ENCODE results near the gene MBLAC2. TPM values are rescaled to one million over a fixed set of nuclear protein-coding genes. Genes with fewer than 3 reads are reported as not detected.

Gene MBLAC2
- total RNA-seq, 1 experiment from 2014 or later: 4.6 TPM

- Histone ChIP-seq H3K4me3 (no peak overlapping the region), H3K27me3 (ENCODE audit: insufficient read depth, low read depth) (no peaks in the 10 kb centered on the region), H4K20me1 (ENCODE audit: insufficient read depth) (no peaks in the 10 kb centered on the region), H3K4me1 (replicated peaks; ENCODE audit: insufficient read depth) (peaks cover 7% of the 10 kb centered on the region), H3F3A (ENCODE audit: insufficient read depth, low read depth) (peaks cover 5% of the 10 kb centered on the region; the same call in 1 of the 2 replicates), H3K9me3 (ENCODE audit: insufficient read depth, low read depth) (no peaks in the 10 kb centered on the region), H3K9me2 (ENCODE audit: insufficient read depth) (no peaks in the 10 kb centered on the region), H3K4me2 (no peak overlapping the region), H2AFZ (no peak overlapping the region), H3K79me2 (ENCODE audit: low read depth) (peaks cover 8% of the 10 kb centered on the region), H3K36me3 (ENCODE audit: low read depth) (no peaks in the 10 kb centered on the region), H3K27ac (no peak overlapping the region)
- intact Hi-C loops (cut with micrococcal nuclease; ENCODE audit: unreplicated experiment): no loop called here
- no peak for DNase-seq
- ChIA-PET CTCF (interaction anchor here (0.6 kb wide), 1 partner anchor 39 kb away, joined by 3 read pairs; no protein-coding TSS in a partner anchor), POLR2A (ENCODE audit: unreplicated experiment) (no interaction called here)
- TF ChIP-seq, protein P1, sequence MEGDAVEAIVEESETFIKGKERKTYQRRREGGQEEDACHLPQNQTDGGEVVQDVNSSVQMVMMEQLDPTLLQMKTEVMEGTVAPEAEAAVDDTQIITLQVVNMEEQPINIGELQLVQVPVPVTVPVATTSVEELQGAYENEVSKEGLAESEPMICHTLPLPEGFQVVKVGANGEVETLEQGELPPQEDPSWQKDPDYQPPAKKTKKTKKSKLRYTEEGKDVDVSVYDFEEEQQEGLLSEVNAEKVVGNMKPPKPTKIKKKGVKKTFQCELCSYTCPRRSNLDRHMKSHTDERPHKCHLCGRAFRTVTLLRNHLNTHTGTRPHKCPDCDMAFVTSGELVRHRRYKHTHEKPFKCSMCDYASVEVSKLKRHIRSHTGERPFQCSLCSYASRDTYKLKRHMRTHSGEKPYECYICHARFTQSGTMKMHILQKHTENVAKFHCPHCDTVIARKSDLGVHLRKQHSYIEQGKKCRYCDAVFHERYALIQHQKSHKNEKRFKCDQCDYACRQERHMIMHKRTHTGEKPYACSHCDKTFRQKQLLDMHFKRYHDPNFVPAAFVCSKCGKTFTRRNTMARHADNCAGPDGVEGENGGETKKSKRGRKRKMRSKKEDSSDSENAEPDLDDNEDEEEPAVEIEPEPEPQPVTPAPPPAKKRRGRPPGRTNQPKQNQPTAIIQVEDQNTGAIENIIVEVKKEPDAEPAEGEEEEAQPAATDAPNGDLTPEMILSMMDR (conservative IDR thresholded peaks at IDR 0.05): no peak
- no peak for TF ChIP-seq EZH2 (IDR thresholded peaks at IDR 0.05; ENCODE audit: low read depth)
- BruUV-seq (replicated peaks): no TSS peak
Observed at GRCh38 chr5:90477621-90478215, 3.1 kb upstream of the MBLAC2 start.

- Histone ChIP-seq H3K27me3 (ENCODE audit: insufficient read depth, low read depth) (no peaks in the 10 kb centered on the region), H4K20me1 (ENCODE audit: insufficient read depth) (no peaks in the 10 kb centered on the region), H3K79me2 (ENCODE audit: low read depth) (peaks cover 14% of the 10 kb centered on the region), H3K9me2 (ENCODE audit: insufficient read depth) (no peaks in the 10 kb centered on the region), H3K4me2 (no peak overlapping the region), H2AFZ (no peak overlapping the region), H3K36me3 (ENCODE audit: low read depth) (no peaks in the 10 kb centered on the region), H3K4me1 (replicated peaks; ENCODE audit: insufficient read depth) (peaks cover 13% of the 10 kb centered on the region), H3K9me3 (ENCODE audit: insufficient read depth, low read depth) (no peaks in the 10 kb centered on the region), H3K4me3 (no peak overlapping the region), H3K27ac (no peak overlapping the region), H3F3A (ENCODE audit: insufficient read depth, low read depth) (peaks cover 5% of the 10 kb centered on the region; the same call in 1 of the 2 replicates)
- BruUV-seq (replicated peaks): no TSS peak
- TF ChIP-seq EZH2 (IDR thresholded peaks at IDR 0.05; ENCODE audit: low read depth): no peak
- TF ChIP-seq, protein P1 (conservative IDR thresholded peaks at IDR 0.05): no peak
- ChIA-PET CTCF (no interaction called here), POLR2A (ENCODE audit: unreplicated experiment) (no interaction called here)
- intact Hi-C loops (cut with micrococcal nuclease; ENCODE audit: unreplicated experiment): no loop called here
- DNase-seq: no peak
Observed at GRCh38 chr5:90477073-90477472, 2.5 kb upstream of the MBLAC2 start.

GRCh38 chr5:90476391-90476790 lies 1.8 kb upstream of the MBLAC2 start:
- ChIA-PET CTCF (interaction anchor here (0.6 kb wide), 1 partner anchor 37 kb away, joined by 3 read pairs; no protein-coding TSS in a partner anchor), POLR2A (ENCODE audit: unreplicated experiment) (interaction anchor here (0.6 kb wide), 1 partner anchor 32 kb away, joined by 3 read pairs; no protein-coding TSS in a partner anchor)
- BruUV-seq (replicated peaks): no TSS peak

More at GRCh38 chr5:90476391-90476790, 1.8 kb upstream of the MBLAC2 start:
- H3K4me2 ChIP-seq: peak overlapping the region; percentile 90; the same call in 1 of the 2 replicates
- H3K4me1 ChIP-seq (replicated peaks; ENCODE audit: insufficient read depth): peaks cover 16% of the 10 kb centered on the region
- intact Hi-C loops (cut with micrococcal nuclease; ENCODE audit: unreplicated experiment): no loop called here
- H3K4me3 ChIP-seq: no peak overlapping the region
- H3K9me3 ChIP-seq (ENCODE audit: insufficient read depth, low read depth): no peaks in the 10 kb centered on the region
- no peaks in the 10 kb centered on the region for H3K27me3 ChIP-seq (ENCODE audit: insufficient read depth, low read depth)
- H3K36me3 ChIP-seq (ENCODE audit: low read depth): no peaks in the 10 kb centered on the region
- H3K9me2 ChIP-seq (ENCODE audit: insufficient read depth): no peaks in the 10 kb centered on the region
- TF ChIP-seq, protein P1 (conservative IDR thresholded peaks at IDR 0.05): no peak
- no peak for TF ChIP-seq EZH2 (IDR thresholded peaks at IDR 0.05; ENCODE audit: low read depth)
- peaks cover 5% of the 10 kb centered on the region; the same call in 1 of the 2 replicates for H3F3A ChIP-seq (ENCODE audit: insufficient read depth, low read depth)
- DNase-seq: no peak
- H4K20me1 ChIP-seq (ENCODE audit: insufficient read depth): no peaks in the 10 kb centered on the region
- H2AFZ ChIP-seq: no peak overlapping the region
- no peak overlapping the region for H3K27ac ChIP-seq
- peaks cover 21% of the 10 kb centered on the region for H3K79me2 ChIP-seq (ENCODE audit: low read depth)

All from PC-9 (cell line).